HCT116 (cell line): Measurements from ENCODE around the gene GGTLC2. TPM values are rescaled to one million over a fixed set of nuclear protein-coding genes. Genes with fewer than 3 reads are reported as not detected.

Experiments used
- ATAC-seq: fragments of 200-7000 bp; cut with Tn5 transposase; 2 replicates; pipeline ENCODE4 v1.9.1; 2020; ENCODE audit warnings: mild to moderate bottlenecking, moderate library complexity
- BruUV-seq: library from RNA; stranded (reverse); fragments of 400-500 nt; replicated peaks from 2 replicates; lab custom pipeline; 2021; lab: Mats Ljungman, UMichigan
- CTCF ChIA-PET: fragments of 300-600 bp; sonication (Branson Sonifier 250); formaldehyde crosslinking; loops from one replicate; lab custom pipeline; 2021; ENCODE audit warnings: antibody characterized with exemption; lab: Charles Lee
- POLR2A ChIA-PET: fragments of 300-600, 350-600 bp; sonication (Branson Sonifier 250); formaldehyde crosslinking; loops from one replicate; lab custom pipeline; 2021; ENCODE audit warnings: antibody characterized with exemption; lab: Charles Lee
- RAD21 ChIA-PET, 2 experiments: fragments of 300-600 bp; sonication (Branson Sonifier 250); formaldehyde crosslinking; loops; one replicate each; lab custom pipeline; 2023; ENCODE audit warnings: low total read pairs in 2 of 2; ENCODE audit not compliant: uncharacterized antibody in 2 of 2, unreplicated experiment in 2 of 2, low non-redundant PET in 1 of 2; lab: Charles Lee
- DNase-seq: peaks from one replicate; pipeline ENCODE4 v3.0.0-alpha.2; 2010; ENCODE audit warnings: low read depth, low spot score
- H2AFZ ChIP-seq: fragments of 200-600 bp; shearing (Covaris generic), sonication (generic); 2 replicates; pipeline ENCODE4 v1.6.1; 2017; ENCODE audit warnings: low read depth, mixed run types, mixed read lengths, antibody characterized with exemption, low read length; ENCODE audit not compliant: poor library complexity, severe bottlenecking
- H3K27ac ChIP-seq: 2 replicates; pipeline ENCODE4 v1.5.1; 2012; ENCODE audit warnings: low read depth, low read length
- H3K27me3 ChIP-seq: fragments of 200-600 bp; sonication (generic); 2 replicates; pipeline ENCODE4 v1.6.1; 2016; ENCODE audit warnings: mixed run types, low read length, mixed read lengths; ENCODE audit not compliant: insufficient read depth
- H3K36me3 ChIP-seq, 2 experiments: fragments of 200-500 bp in 1 of 2; fragments of 200-600 bp in 1 of 2; sonication (Bioruptor generic) in 1 of 2; sonication (generic) in 1 of 2; 2 replicates each; pipeline versions ENCODE4 v1.5.1 to v1.6.1; 2014 to 2016; ENCODE audit warnings: low read length in 2 of 2, inconsistent platforms in 1 of 2, mixed read lengths in 1 of 2, mixed run types in 1 of 2; ENCODE audit not compliant: insufficient read depth in 2 of 2, control insufficient read depth in 1 of 2
- H3K4me1 ChIP-seq, 2 experiments: fragments of 200-600 bp in 1 of 2; sonication (generic) in 1 of 2; 2 replicates each; pipeline versions ENCODE4 v1.5.1 to v1.6.1; 2012 to 2017; ENCODE audit warnings: low read length in 2 of 2, inconsistent platforms in 1 of 2, mild to moderate bottlenecking in 1 of 2, mixed read lengths in 1 of 2, mixed run types in 1 of 2, moderate library complexity in 1 of 2; ENCODE audit not compliant: insufficient read depth in 2 of 2, control insufficient read depth in 1 of 2
- H3K4me2 ChIP-seq: fragments of 200-600 bp; sonication (generic); 2 replicates; pipeline ENCODE4 v1.6.1; 2017; ENCODE audit warnings: mixed run types, low read length, mixed read lengths
- H3K4me3 ChIP-seq, 2 experiments: fragments of 200-600 bp in 1 of 2; sonication (generic) in 1 of 2; replicated peaks in 1 of 2; 2 replicates each; pipeline ENCODE4 v1.5.1; 2011 to 2016; ENCODE audit warnings: low read length in 2 of 2, control low read depth in 1 of 2, low read depth in 1 of 2, mild to moderate bottlenecking in 1 of 2, mixed read lengths in 1 of 2, mixed run types in 1 of 2
- H3K79me2 ChIP-seq: fragments of 200-600 bp; sonication (generic); 2 replicates; pipeline ENCODE4 v1.6.1; 2017; ENCODE audit warnings: mild to moderate bottlenecking, mixed run types, low read length, moderate library complexity, mixed read lengths; ENCODE audit not compliant: insufficient read depth
- H3K9ac ChIP-seq: fragments of 200-600 bp; sonication (generic); 2 replicates; pipeline ENCODE4 v1.6.1; 2016; ENCODE audit warnings: low read length, mixed read lengths
- H3K9me2 ChIP-seq: fragments of 200-600 bp; sonication (generic), shearing (Covaris generic); 2 replicates; pipeline ENCODE4 v1.6.1; 2017; ENCODE audit warnings: mixed run types, mild to moderate bottlenecking, moderate library complexity; ENCODE audit not compliant: insufficient read depth
- H3K9me3 ChIP-seq, 2 experiments: fragments of 200-500 bp in 1 of 2; fragments of 200-600 bp in 1 of 2; sonication (Bioruptor generic) in 1 of 2; sonication (generic) in 1 of 2; 2 replicates each; pipeline ENCODE4 v1.6.1; 2014 to 2017; ENCODE audit warnings: low read length in 2 of 2, mixed read lengths in 2 of 2, inconsistent platforms in 1 of 2, low read depth in 1 of 2, mild to moderate bottlenecking in 1 of 2, mixed run types in 1 of 2, moderate library complexity in 1 of 2; ENCODE audit not compliant: control insufficient read depth in 1 of 2, insufficient read depth in 1 of 2
- H4K20me1 ChIP-seq: fragments of 200-600 bp; sonication (generic), shearing (Covaris generic); 2 replicates; pipeline ENCODE4 v1.6.1; 2017; ENCODE audit warnings: mixed run types, mild to moderate bottlenecking, moderate library complexity; ENCODE audit not compliant: insufficient read depth
- CBX3 ChIP-seq: IDR thresholded peaks from 2 replicates; pipeline ENCODE4 v1.6.1; 2012; ENCODE audit warnings: low read depth
- EZH2phosphoT487 ChIP-seq: fragments of 200-600 bp; IDR thresholded peaks from 2 replicates; pipeline ENCODE4 v1.6.1; 2018; ENCODE audit warnings: antibody characterized with exemption, borderline replicate concordance
- FOSL1 ChIP-seq: IDR thresholded peaks from 2 replicates; pipeline ENCODE4 v1.6.1; 2012; ENCODE audit warnings: low read depth
- POLR2A ChIP-seq: IDR thresholded peaks from 2 replicates; pipeline ENCODE4 v1.7.0; 2011; ENCODE audit warnings: borderline replicate concordance; ENCODE audit not compliant: insufficient read depth, insufficient read length; ENCODE audit errors: extremely low read depth
- RAD21 ChIP-seq: IDR thresholded peaks from 2 replicates; pipeline ENCODE4 v1.6.1; 2012; ENCODE audit warnings: low read depth, mild to moderate bottlenecking
- TCF7L2 ChIP-seq: IDR thresholded peaks from 2 replicates; pipeline ENCODE4 v1.7.0; 2011; ENCODE audit warnings: borderline replicate concordance, inconsistent platforms; ENCODE audit not compliant: insufficient read depth, insufficient read length; ENCODE audit errors: extremely low read depth
- ZFX ChIP-seq: fragments of 450-650 bp; IDR thresholded peaks from 2 replicates; pipeline ENCODE4 v1.6.1; 2017
- ZNF274 ChIP-seq: fragments of 200-500 bp; sonication (Bioruptor generic); IDR thresholded peaks from 2 replicates; pipeline ENCODE4 v1.6.1; 2014; ENCODE audit warnings: mild to moderate bottlenecking, low read depth, low read length, inconsistent platforms
- intact Hi-C: fragments of 100-400 bp; cut with micrococcal nuclease; formaldehyde crosslinking; loops from 2 replicates; pipeline ENCODE4 v1.10.0; 2022
- total RNA-seq: library from RNA; stranded (reverse); gene quantifications from one replicate; pipeline ENCODE4 v1.2.1, GENCODE V29; 2021; ENCODE audit not compliant: unreplicated experiment
- TF ChIP-seq, protein P1 (sequence below): IDR thresholded peaks from 2 replicates; pipeline ENCODE4 v1.6.1; 2012; ENCODE audit warnings: low read depth
- TF ChIP-seq, protein P2 (sequence below): IDR thresholded peaks from 2 replicates; pipeline ENCODE4 v1.6.1; 2012

The GGTLC2 gene
- total RNA-seq, 1 experiment from 2014 or later = not detected

- Histone ChIP-seq H3K79me2 (no peaks in the 10 kb centered on the region), H4K20me1 (no peaks in the 10 kb centered on the region), H3K4me1 (no peaks in the 10 kb centered on the region), H3K4me2 (no peak overlapping the region), H3K4me3 (no peak overlapping the region), H3K9me3 (peaks cover 0 to 8% of the 10 kb centered on the region in 2 experiments; a peak in 1 of 4 replicates), H3K27ac (no peak overlapping the region), H3K9ac (no peak overlapping the region), H2AFZ (no peak overlapping the region), H3K9me2 (no peaks in the 10 kb centered on the region), H3K36me3 (no peaks in the 10 kb centered on the region), H3K27me3 (0 out of 2 replicates have a peak, but pooled peaks cover 2% of the 10 kb centered on the region)
- RAD21 ChIA-PET = no interaction called here
- CTCF ChIA-PET = interaction anchor here (2.3 kb wide), 1 partner anchor 11 kb away, joined by 9 read pairs; no protein-coding TSS in a partner anchor
- no TSS peak for BruUV-seq
- intact Hi-C loops = no loop called here
- DNase-seq (no peak), ATAC-seq (no peak)
- TF ChIP-seq POLR2A = no peak
- TF ChIP-seq ZFX = no peak
- no peak for TF ChIP-seq ZNF274
- no peak for TF ChIP-seq CBX3
- TF ChIP-seq, protein P1, sequence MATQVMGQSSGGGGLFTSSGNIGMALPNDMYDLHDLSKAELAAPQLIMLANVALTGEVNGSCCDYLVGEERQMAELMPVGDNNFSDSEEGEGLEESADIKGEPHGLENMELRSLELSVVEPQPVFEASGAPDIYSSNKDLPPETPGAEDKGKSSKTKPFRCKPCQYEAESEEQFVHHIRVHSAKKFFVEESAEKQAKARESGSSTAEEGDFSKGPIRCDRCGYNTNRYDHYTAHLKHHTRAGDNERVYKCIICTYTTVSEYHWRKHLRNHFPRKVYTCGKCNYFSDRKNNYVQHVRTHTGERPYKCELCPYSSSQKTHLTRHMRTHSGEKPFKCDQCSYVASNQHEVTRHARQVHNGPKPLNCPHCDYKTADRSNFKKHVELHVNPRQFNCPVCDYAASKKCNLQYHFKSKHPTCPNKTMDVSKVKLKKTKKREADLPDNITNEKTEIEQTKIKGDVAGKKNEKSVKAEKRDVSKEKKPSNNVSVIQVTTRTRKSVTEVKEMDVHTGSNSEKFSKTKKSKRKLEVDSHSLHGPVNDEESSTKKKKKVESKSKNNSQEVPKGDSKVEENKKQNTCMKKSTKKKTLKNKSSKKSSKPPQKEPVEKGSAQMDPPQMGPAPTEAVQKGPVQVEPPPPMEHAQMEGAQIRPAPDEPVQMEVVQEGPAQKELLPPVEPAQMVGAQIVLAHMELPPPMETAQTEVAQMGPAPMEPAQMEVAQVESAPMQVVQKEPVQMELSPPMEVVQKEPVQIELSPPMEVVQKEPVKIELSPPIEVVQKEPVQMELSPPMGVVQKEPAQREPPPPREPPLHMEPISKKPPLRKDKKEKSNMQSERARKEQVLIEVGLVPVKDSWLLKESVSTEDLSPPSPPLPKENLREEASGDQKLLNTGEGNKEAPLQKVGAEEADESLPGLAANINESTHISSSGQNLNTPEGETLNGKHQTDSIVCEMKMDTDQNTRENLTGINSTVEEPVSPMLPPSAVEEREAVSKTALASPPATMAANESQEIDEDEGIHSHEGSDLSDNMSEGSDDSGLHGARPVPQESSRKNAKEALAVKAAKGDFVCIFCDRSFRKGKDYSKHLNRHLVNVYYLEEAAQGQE = no peak
- TF ChIP-seq, protein P2, sequence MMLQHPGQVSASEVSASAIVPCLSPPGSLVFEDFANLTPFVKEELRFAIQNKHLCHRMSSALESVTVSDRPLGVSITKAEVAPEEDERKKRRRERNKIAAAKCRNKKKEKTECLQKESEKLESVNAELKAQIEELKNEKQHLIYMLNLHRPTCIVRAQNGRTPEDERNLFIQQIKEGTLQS = no peak
- no peak for TF ChIP-seq TCF7L2
- no peak for TF ChIP-seq EZH2phosphoT487
- no peak for TF ChIP-seq FOSL1
- TF ChIP-seq RAD21 = no peak
- POLR2A ChIA-PET = no interaction called here
These were observed 30.1 kb downstream of the GGTLC2 start for GRCh38 chr22:22674467-22674866.
